Calu3 (cell line): ENCODE measurements around the gene SIGMAR1. TPM values are rescaled to one million over a fixed set of nuclear protein-coding genes. Genes with fewer than 3 reads are reported as not detected.

ENCODE experiments used
- BruUV-seq: library from RNA; stranded (reverse); fragments of 400-500 nt; replicated peaks from 2 replicates; lab custom pipeline; 2021; lab: Mats Ljungman, UMichigan
- CTCF ChIA-PET: fragments of 300-600 bp; sonication (Branson Sonifier 250); formaldehyde crosslinking; loops from one replicate; lab custom pipeline; 2022; ENCODE audit warnings: antibody characterized with exemption; lab: Charles Lee
- DNase-seq: peaks from one replicate; pipeline ENCODE4 v3.0.0; 2022
- H3K27ac Mint-ChIP-seq: one replicate; pipeline ENCODE4 v1.8.0; 2022; ENCODE audit warnings: mixed read lengths; ENCODE audit not compliant: unreplicated experiment
- H3K27me3 Mint-ChIP-seq: one replicate; pipeline ENCODE4 v1.8.0; 2022; ENCODE audit warnings: mixed read lengths; ENCODE audit not compliant: unreplicated experiment
- H3K36me3 Mint-ChIP-seq: one replicate; pipeline ENCODE4 v1.8.0; 2022; ENCODE audit warnings: mild to moderate bottlenecking, moderate library complexity, mixed read lengths; ENCODE audit not compliant: insufficient read depth, unreplicated experiment
- H3K4me1 Mint-ChIP-seq: one replicate; pipeline ENCODE4 v1.8.0; 2022; ENCODE audit warnings: mild to moderate bottlenecking, low read depth, mixed read lengths; ENCODE audit not compliant: unreplicated experiment
- H3K4me3 Mint-ChIP-seq: one replicate; pipeline ENCODE4 v1.8.0; 2022; ENCODE audit warnings: mild to moderate bottlenecking, low read depth, moderate library complexity, mixed read lengths; ENCODE audit not compliant: unreplicated experiment
- H3K9me3 Mint-ChIP-seq: one replicate; pipeline ENCODE4 v1.8.0; 2022; ENCODE audit warnings: low read depth, mixed read lengths; ENCODE audit not compliant: unreplicated experiment
- intact Hi-C: fragments of 100-400 bp; cut with micrococcal nuclease; formaldehyde crosslinking; loops from one replicate; pipeline ENCODE4 v1.10.0; 2022; ENCODE audit not compliant: unreplicated experiment
- total RNA-seq: library from RNA; stranded (reverse); gene quantifications from 2 replicates; pipeline ENCODE4 v1.2.3, GENCODE V29; 2022
- TF ChIP-seq, protein P1 (sequence below): fragments of 200-600 bp; IDR thresholded peaks from one replicate; pipeline ENCODE4 v1.8.0; 2022; ENCODE audit warnings: antibody characterized with exemption; ENCODE audit not compliant: unreplicated experiment

Gene SIGMAR1
- total RNA-seq, 1 experiment from 2014 or later, result 65.6 TPM

- TF ChIP-seq, protein P1, sequence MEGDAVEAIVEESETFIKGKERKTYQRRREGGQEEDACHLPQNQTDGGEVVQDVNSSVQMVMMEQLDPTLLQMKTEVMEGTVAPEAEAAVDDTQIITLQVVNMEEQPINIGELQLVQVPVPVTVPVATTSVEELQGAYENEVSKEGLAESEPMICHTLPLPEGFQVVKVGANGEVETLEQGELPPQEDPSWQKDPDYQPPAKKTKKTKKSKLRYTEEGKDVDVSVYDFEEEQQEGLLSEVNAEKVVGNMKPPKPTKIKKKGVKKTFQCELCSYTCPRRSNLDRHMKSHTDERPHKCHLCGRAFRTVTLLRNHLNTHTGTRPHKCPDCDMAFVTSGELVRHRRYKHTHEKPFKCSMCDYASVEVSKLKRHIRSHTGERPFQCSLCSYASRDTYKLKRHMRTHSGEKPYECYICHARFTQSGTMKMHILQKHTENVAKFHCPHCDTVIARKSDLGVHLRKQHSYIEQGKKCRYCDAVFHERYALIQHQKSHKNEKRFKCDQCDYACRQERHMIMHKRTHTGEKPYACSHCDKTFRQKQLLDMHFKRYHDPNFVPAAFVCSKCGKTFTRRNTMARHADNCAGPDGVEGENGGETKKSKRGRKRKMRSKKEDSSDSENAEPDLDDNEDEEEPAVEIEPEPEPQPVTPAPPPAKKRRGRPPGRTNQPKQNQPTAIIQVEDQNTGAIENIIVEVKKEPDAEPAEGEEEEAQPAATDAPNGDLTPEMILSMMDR, result peak; percentile 55
- Mint-ChIP-seq H3K27me3 (no peaks in the 10 kb centered on the region), H3K4me3 (peak overlapping the region; percentile 86), H3K36me3 (peaks cover 16% of the 10 kb centered on the region), H3K27ac (no peak overlapping the region), H3K9me3 (no peaks in the 10 kb centered on the region), H3K4me1 (no peaks in the 10 kb centered on the region)
- peak; percentile 79 for DNase-seq
- no TSS peak for BruUV-seq
- CTCF ChIA-PET, result interaction anchor here (0.6 to 1.0 kb wide), 2 partner anchors 21 to 434 kb away, joined by 3 to 5 read pairs; no protein-coding TSS in a partner anchor
- intact Hi-C loops, result loop anchor here (1.0 kb wide), 1 partner anchor 21 kb away; no protein-coding TSS in a partner anchor
These were observed 24.7 kb downstream of the SIGMAR1 start for GRCh38 chr9:34612788-34613390.

GRCh38 chr9:34611811-34612787, 25.5 kb downstream of the SIGMAR1 start, which contains the start of gene RPP25L:
TSS of gene RPP25L (minus strand) at chr9:34612097. CDS start at chr9:34611296, 801 bp downstream.
- Mint-ChIP-seq H3K27ac (peak within 1 kb of the TSS; percentile 79), H3K36me3 (peaks cover 16% of the 10 kb centered on the region), H3K4me1 (no peaks in the 10 kb centered on the region), H3K27me3 (no peaks in the 10 kb centered on the region), H3K9me3 (no peaks in the 10 kb centered on the region), H3K4me3 (peak within 1 kb of the TSS; percentile 86)
- peak; percentile 84 for DNase-seq
- BruUV-seq, result no TSS peak
- CTCF ChIA-PET, result interaction anchor here (1.0 kb wide), 1 partner anchor 22 kb away, joined by 3 read pairs; no protein-coding TSS in a partner anchor
- intact Hi-C loops, result loop anchor here (1.0 kb wide), 1 partner anchor 22 kb away; no protein-coding TSS in a partner anchor
- TF ChIP-seq, protein P1, result no peak

- no peak for DNase-seq
- peak overlapping the region; percentile 79 for H3K27ac Mint-ChIP-seq
- peaks cover 16% of the 10 kb centered on the region for H3K36me3 Mint-ChIP-seq
- H3K4me3 Mint-ChIP-seq, result peak overlapping the region; percentile 86
- H3K9me3 Mint-ChIP-seq, result no peaks in the 10 kb centered on the region
- no peaks in the 10 kb centered on the region for H3K27me3 Mint-ChIP-seq
- BruUV-seq, result TSS peak; percentile 53
- TF ChIP-seq, protein P1, result no peak
- H3K4me1 Mint-ChIP-seq, result no peaks in the 10 kb centered on the region
- intact Hi-C loops, result no loop called here
- CTCF ChIA-PET, result no interaction called here
These were observed 26.3 kb downstream of the SIGMAR1 start for GRCh38 chr9:34611251-34611810.
